ENCODE data around the gene ZNF3. TPM values are rescaled to one million over a fixed set of nuclear protein-coding genes. Genes with fewer than 3 reads are reported as not detected.

ZNF3 gene
- total RNA-seq, 4 donors from 2014 or later, result 13.2 to 30.3 (median 24.4) TPM

GRCh38 chr7:100044718-100045117 lies 36.8 kb downstream of the ZNF3 start:
- Histone ChIP-seq H3K27ac (no peak overlapping the region), H3K4me3 (no peak overlapping the region), H3K4me1 (peaks cover 12% of the 10 kb centered on the region), H3K27me3 (no peaks in the 10 kb centered on the region), H3K36me3 (no peaks in the 10 kb centered on the region), H3K9me3 (no peaks in the 10 kb centered on the region)
- WGBS, result 36% methylated on average over 6 of the region's 6 CpGs
- TF ChIP-seq EP300 (IDR thresholded peaks at IDR 0.05), result no peak
- TF ChIP-seq CTCF (IDR thresholded peaks at IDR 0.05), result no peak
- no peak for TF ChIP-seq POLR2AphosphoS5 (IDR thresholded peaks at IDR 0.05)
- no peak for TF ChIP-seq POLR2A (IDR thresholded peaks at IDR 0.05)
- DNase-seq (ENCODE audit: low spot score in 2 of 2), result no peak

- Histone ChIP-seq H3K27me3 (no peaks in the 10 kb centered on the region), H3K4me1 (peaks cover 21% of the 10 kb centered on the region), H3K4me3 (no peak overlapping the region), H3K9me3 (no peaks in the 10 kb centered on the region), H3K27ac (no peak overlapping the region), H3K36me3 (peaks cover 17% of the 10 kb centered on the region)
- TF ChIP-seq POLR2AphosphoS5 (IDR thresholded peaks at IDR 0.05) (no peak), EP300 (IDR thresholded peaks at IDR 0.05) (no peak), POLR2A (IDR thresholded peaks at IDR 0.05) (no peak), CTCF (IDR thresholded peaks at IDR 0.05) (no peak)
- no peak for DNase-seq (ENCODE audit: low spot score in 2 of 2)
- WGBS, result 76% methylated on average over 7 of the region's 7 CpGs
These were observed 40.9 kb downstream of the ZNF3 start for GRCh38 chr7:100040575-100040974.

- WGBS, result 90% methylated on average over 7 of the region's 7 CpGs
- TF ChIP-seq EP300 (IDR thresholded peaks at IDR 0.05), result no peak
- TF ChIP-seq POLR2AphosphoS5 (IDR thresholded peaks at IDR 0.05), result no peak
- TF ChIP-seq CTCF (IDR thresholded peaks at IDR 0.05), result no peak
- Histone ChIP-seq H3K27ac (no peak overlapping the region), H3K4me3 (no peak overlapping the region), H3K27me3 (no peaks in the 10 kb centered on the region), H3K36me3 (peaks cover 35% of the 10 kb centered on the region), H3K9me3 (no peaks in the 10 kb centered on the region), H3K4me1 (peaks cover 17% of the 10 kb centered on the region)
- peak in 1 of 2 donors; percentile 11 for DNase-seq (ENCODE audit: low spot score in 2 of 2)
These were observed 43.2 kb downstream of the ZNF3 start for GRCh38 chr7:100038326-100038725.

- Histone ChIP-seq H3K4me1 (peaks cover 17% of the 10 kb centered on the region), H3K36me3 (peaks cover 59% of the 10 kb centered on the region), H3K4me3 (no peak overlapping the region), H3K9me3 (no peaks in the 10 kb centered on the region), H3K27me3 (no peaks in the 10 kb centered on the region), H3K27ac (no peak overlapping the region)
- 94% methylated on average over 6 of the region's 6 CpGs for WGBS
- no peak for DNase-seq (ENCODE audit: low spot score in 2 of 2)
- TF ChIP-seq CTCF (IDR thresholded peaks at IDR 0.05) (no peak), POLR2A (IDR thresholded peaks at IDR 0.05) (no peak), POLR2AphosphoS5 (IDR thresholded peaks at IDR 0.05) (no peak), EP300 (IDR thresholded peaks at IDR 0.05) (no peak)
These were observed 45.6 kb downstream of the ZNF3 start for GRCh38 chr7:100035876-100036275.

GRCh38 chr7:100034871-100035510 lies 46.5 kb downstream of the ZNF3 start:
- H3K9me3 ChIP-seq, result no peaks in the 10 kb centered on the region
- no peaks in the 10 kb centered on the region for H3K27me3 ChIP-seq
- peaks cover 68% of the 10 kb centered on the region for H3K36me3 ChIP-seq
- H3K4me1 ChIP-seq, result peaks cover 17% of the 10 kb centered on the region
- WGBS, result 72% methylated on average over 8 of the region's 8 CpGs
- TF ChIP-seq CTCF (IDR thresholded peaks at IDR 0.05) (no peak), EP300 (IDR thresholded peaks at IDR 0.05) (no peak), POLR2AphosphoS5 (IDR thresholded peaks at IDR 0.05) (no peak), POLR2A (IDR thresholded peaks at IDR 0.05) (no peak)
- DNase-seq (ENCODE audit: low spot score in 2 of 2), result peak in 1 of 2 donors; percentile 24
- H3K4me3 ChIP-seq, result no peak overlapping the region
- H3K27ac ChIP-seq, result no peak overlapping the region
